Measurements from ENCODE around the gene ITGA11. TPM values are rescaled to one million over a fixed set of nuclear protein-coding genes. Genes with fewer than 3 reads are reported as not detected.
A peak's percentile ranks its signal among the peaks of the same experiment; 100 is the strongest.

The ITGA11 gene
- total and polyA plus RNA-seq, 2 of the 13 experiments (the other 11 are each of a cell fraction or from before 2014, with no cell fraction given): not detected

- DNase-seq (ENCODE audit: low spot score): no peak
- H3K9ac ChIP-seq (ENCODE audit: insufficient read depth, low read depth, low read length): no peak overlapping the region
- H3K79me2 ChIP-seq (ENCODE audit: insufficient read depth, low read length): no peaks in the 10 kb centered on the region
- H2AFZ ChIP-seq (ENCODE audit: low read length): no peak overlapping the region
- H3K4me3 ChIP-seq (replicated peaks in 1 of 3; ENCODE audit: insufficient read depth in 1 of 3, low read depth in 2 of 3, low read length in 3 of 3): no peak overlapping the region
- ChIA-PET CTCF (ENCODE audit: low intra/inter-chr PET ratio, low total read pairs) (no interaction called here), POLR2A (no interaction called here)
- in situ Hi-C loops (cut with HindIII; ENCODE audit: extremely low pct_ligation_motif_present, low pct_unique_long_range_greater_than_20kb) (no loop called here), intact Hi-C loops (cut with micrococcal nuclease; ENCODE audit: unreplicated experiment) (no loop called here)
- peaks cover 24% of the 10 kb centered on the region for H3K4me1 ChIP-seq (ENCODE audit: insufficient read depth, low read length)
- no peaks in the 10 kb centered on the region; a peak in 1 of 5 replicates for H3K27me3 ChIP-seq (ENCODE audit: control insufficient read depth in 1 of 2, insufficient read depth in 2 of 2, low read length in 2 of 2)
- H4K20me1 ChIP-seq (ENCODE audit: insufficient read depth, low read length): no peaks in the 10 kb centered on the region
- 0 out of 2 replicates have a peak overlapping the region, but pooled peaks have one; percentile 3 for H3K4me2 ChIP-seq (ENCODE audit: low read depth, low read length)
- no peaks in the 10 kb centered on the region for H3K36me3 ChIP-seq (replicated peaks in 1 of 2; ENCODE audit: control insufficient read depth in 1 of 2, insufficient read depth in 2 of 2, low read length in 2 of 2)
- FAIRE-seq: no peak
- no peak for ATAC-seq
- 0% methylated on average over 1 of the region's 1 CpG for WGBS (ENCODE audit: low lambda C conversion rate)
- no peaks in the 10 kb centered on the region for H3K9me3 ChIP-seq (ENCODE audit: low read length)
- H3K27ac ChIP-seq (ENCODE audit: extremely low read length, insufficient read depth, low read length): no peak overlapping the region
- 0 out of 2 replicates have a peak, but pooled peaks have one; percentile 11 for TF ChIP-seq NR2F6 (IDR thresholded peaks at IDR 0.05)
- no peak for TF ChIP-seq NR2F6 (CRISPR knock-in tag; IDR thresholded peaks at IDR 0.05)
- TF ChIP-seq RARA (CRISPR knock-in tag; IDR thresholded peaks at IDR 0.05): peak; percentile 27; the same call in 1 of the 2 replicates
- TF ChIP-seq FOXO4 (CRISPR knock-in tag; conservative IDR thresholded peaks at IDR 0.05): no peak
- peak; percentile 57 for TF ChIP-seq NFE2L2 (IDR thresholded peaks at IDR 0.05; ENCODE audit: low read length)
- peak in 1 of 2 experiments; percentile 9; a peak in 1 of 4 replicates for TF ChIP-seq EP300 (IDR thresholded peaks at IDR 0.05; ENCODE audit: low read depth in 2 of 2, low read length in 2 of 2)
- TF ChIP-seq EP300 (CRISPR knock-in tag; IDR thresholded peaks at IDR 0.05; ENCODE audit: borderline replicate concordance): no peak
- no peak for TF ChIP-seq TRIM24 (CRISPR knock-in tag; IDR thresholded peaks at IDR 0.05)
- no TSS peak for BruUV-seq (replicated peaks)
These were observed 31.9 kb downstream of the ITGA11 start for GRCh38 chr15:68400066-68400456.
